Heart left ventricle (tissue), 13 donors: ENCODE results near the gene DENND1B.

ENCODE experiments used
- POLR2A ChIP-seq, 2 donors: fragments of 450-650 bp; IDR thresholded peaks; one replicate each; pipeline ENCODE4 v1.6.1; 2017; ENCODE audit warnings: antibody characterized with exemption in 2 of 2, mild to moderate bottlenecking in 2 of 2, moderate library complexity in 2 of 2
- TF ChIP-seq, protein P1 (sequence below), 12 donors: fragments of 200-600 bp; sonication (generic) in 4 of 12; IDR thresholded peaks; one replicate each; pipeline versions ENCODE4 v1.5.0 to v1.8.0; 2018 to 2022; ENCODE audit warnings: antibody characterized with exemption in 12 of 12, mild to moderate bottlenecking in 5 of 12
- donor health status: ischemic (EF 13 %, LVEDD 7.1; RV severe dilation, severe dysfunction).
- donor health status: DM: no; HTN: yes; CAD: no.
- donor health status: DM: no; HTN: no; CAD: no.
- donor health status: ischemic (EF 25% LVEDD 6.9; RV normal size, moderate dysfunction).
- donor health status: ischemic (EF 25% LVEDD 5.7; RV mildly dilated, moderate dysfunction).
- donor health status: ischemic (EF 35%, LVEDD 5.7; RV mildly dilated, moderate dysfunction).
- donor health status: nonischemic (EF 11% LVEDD 7.7; RV severe dilation, severe dysfunction).
- donor health status: DM: yes; HTN: yes; CAD: no.
- donor health status: PGD.
- donor health status: ischemic (EF 29% LVEDD 5.4; RV normal size, mild dysfunction).
- donor health status: nonischemic (EF 23%, LVEDD 6.1; RV moderate dilation, normal function).

DNA sequence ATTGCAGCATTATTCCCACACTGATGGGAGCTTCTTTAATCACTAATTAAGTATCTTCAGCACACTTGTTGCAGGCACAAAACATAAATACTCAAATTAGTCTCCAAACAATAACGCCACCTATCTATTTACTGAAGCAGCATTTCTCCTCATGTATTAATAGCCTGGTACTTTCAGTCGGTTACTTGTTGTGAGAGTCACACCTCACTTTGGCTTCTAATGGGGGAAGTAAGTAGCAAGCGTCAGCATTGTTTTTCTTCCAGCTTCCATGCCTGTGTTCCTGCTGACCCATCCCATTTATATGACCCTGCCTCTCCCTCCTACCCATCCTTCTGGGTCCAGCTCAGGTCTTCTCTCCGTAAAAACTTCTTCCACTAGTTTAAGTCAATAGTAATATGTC is 31.9 kb upstream of the DENND1B start:
- TF ChIP-seq, protein P1, sequence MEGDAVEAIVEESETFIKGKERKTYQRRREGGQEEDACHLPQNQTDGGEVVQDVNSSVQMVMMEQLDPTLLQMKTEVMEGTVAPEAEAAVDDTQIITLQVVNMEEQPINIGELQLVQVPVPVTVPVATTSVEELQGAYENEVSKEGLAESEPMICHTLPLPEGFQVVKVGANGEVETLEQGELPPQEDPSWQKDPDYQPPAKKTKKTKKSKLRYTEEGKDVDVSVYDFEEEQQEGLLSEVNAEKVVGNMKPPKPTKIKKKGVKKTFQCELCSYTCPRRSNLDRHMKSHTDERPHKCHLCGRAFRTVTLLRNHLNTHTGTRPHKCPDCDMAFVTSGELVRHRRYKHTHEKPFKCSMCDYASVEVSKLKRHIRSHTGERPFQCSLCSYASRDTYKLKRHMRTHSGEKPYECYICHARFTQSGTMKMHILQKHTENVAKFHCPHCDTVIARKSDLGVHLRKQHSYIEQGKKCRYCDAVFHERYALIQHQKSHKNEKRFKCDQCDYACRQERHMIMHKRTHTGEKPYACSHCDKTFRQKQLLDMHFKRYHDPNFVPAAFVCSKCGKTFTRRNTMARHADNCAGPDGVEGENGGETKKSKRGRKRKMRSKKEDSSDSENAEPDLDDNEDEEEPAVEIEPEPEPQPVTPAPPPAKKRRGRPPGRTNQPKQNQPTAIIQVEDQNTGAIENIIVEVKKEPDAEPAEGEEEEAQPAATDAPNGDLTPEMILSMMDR (IDR thresholded peaks at IDR 0.05): peak in 2 of 12 donors; percentile 4 to 9
- no peak for TF ChIP-seq POLR2A (IDR thresholded peaks at IDR 0.05)
